Activated T-cell treated with anti-CD3 and anti-CD28 coated beads for 48 hours (primary cell): ENCODE measurements around the gene OR6F1.
"Not testable (repeated sequence)": the region's sequence is repeated elsewhere in the genome, so short reads cannot be mapped to it uniquely, and the experiment has no call there.

Experiments
- DNase-seq: peaks from one replicate; pipeline ENCODE4 v3.0.0-alpha.2; 2020; ENCODE audit warnings: low read depth

The OR6F1 gene

DNA sequence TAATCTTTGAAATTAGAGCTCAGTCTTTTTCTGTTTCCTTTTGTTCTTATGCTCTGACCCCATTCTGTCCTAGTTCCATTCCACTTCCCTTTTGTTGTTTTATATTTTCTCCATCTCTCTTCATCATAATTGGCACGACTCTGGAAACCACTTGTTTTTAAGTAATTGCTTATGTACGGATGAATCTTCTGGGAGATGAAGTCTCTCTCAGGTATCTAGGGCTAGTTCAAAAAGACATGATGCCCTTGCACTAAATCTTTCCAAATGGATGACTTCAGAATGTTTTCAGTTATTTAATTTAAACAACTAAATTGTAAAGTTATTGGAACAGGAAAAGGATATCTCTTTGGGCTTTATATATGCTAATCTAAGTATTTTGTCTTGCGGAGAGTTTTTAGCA, at the start of gene OR6F1:
Gene OR6F1 (minus strand): TSS at position 101 of the 400 bp plus-strand sequence. CDS start 3,891 bp downstream, outside the sequence.
- no peak for DNase-seq

- no peak for DNase-seq
Observed at GRCh38 chr1:247760456-247760855, 44.0 kb upstream of the OR6F1 start, which contains the start of gene OR1C1. Gene OR1C1 (minus strand): TSS chr1:247760556. CDS start chr1:247758406, 2,150 bp downstream.

GRCh38 chr1:247754311-247754710, 37.9 kb upstream of the OR6F1 start:
- DNase-seq: not testable (repeated sequence)

- no peak for DNase-seq
Observed at GRCh38 chr1:247749870-247750269, 33.4 kb upstream of the OR6F1 start.

DNA sequence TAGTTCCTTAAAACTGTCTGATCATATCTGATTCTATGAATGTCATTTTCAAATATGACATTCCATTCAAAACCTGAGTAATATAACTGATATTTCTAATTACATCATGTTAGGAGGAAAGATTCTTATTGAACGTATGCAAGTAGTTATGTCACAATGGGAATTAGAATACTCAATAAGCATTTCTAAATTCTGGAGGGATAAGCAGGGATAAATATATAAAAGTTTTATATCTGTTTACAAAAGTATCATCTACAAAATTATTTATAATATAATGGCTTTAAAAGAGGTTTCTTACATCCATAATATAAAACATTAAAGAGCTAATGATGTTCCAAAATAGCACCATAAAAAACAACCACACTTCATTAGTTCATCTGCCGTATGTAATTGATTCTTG, 31.6 kb upstream of the OR6F1 start, which contains the start of gene OR14A2:
Gene OR14A2 (minus strand): TSS at position 101 of the 400 bp plus-strand sequence.
- no peak for DNase-seq

DNA sequence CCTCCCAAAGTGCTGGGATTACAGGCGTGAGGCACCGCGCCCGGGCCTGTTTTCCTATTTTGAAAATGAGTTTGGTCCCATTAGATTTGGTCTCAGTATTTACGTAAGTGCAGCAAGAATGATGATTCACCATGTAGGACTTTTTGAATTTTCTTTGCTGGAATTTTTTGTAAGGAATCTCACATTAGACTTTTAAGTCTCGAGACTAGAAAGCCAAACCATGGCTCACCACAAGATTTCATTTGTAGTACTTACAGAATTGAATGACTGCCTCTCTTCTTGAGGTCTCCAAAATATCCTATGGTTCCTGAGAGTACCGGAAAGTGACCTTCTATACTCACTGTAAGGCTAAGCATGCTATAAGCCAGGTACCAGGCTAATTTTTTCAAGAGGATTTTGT, 31.2 kb upstream of the OR6F1 start:
- DNase-seq: no peak

- no peak for DNase-seq
Observed at GRCh38 chr1:247746391-247746935, 30.0 kb upstream of the OR6F1 start.

GRCh38 chr1:247742215-247742760, 25.8 kb upstream of the OR6F1 start:
- not testable (repeated sequence) for DNase-seq

GRCh38 chr1:247741756-247742155, 25.3 kb upstream of the OR6F1 start:
- no peak for DNase-seq

GRCh38 chr1:247740721-247741120, 24.3 kb upstream of the OR6F1 start:
- no peak for DNase-seq

- DNase-seq: no peak
Observed at GRCh38 chr1:247738315-247738714, 21.9 kb upstream of the OR6F1 start, which contains the start of gene OR14K1. Gene OR14K1 (plus strand): TSS chr1:247738615. CDS start chr1:247738615, 0 bp downstream.

- no peak for DNase-seq
Observed at GRCh38 chr1:247721222-247721621, 4.8 kb upstream of the OR6F1 start.

DNA sequence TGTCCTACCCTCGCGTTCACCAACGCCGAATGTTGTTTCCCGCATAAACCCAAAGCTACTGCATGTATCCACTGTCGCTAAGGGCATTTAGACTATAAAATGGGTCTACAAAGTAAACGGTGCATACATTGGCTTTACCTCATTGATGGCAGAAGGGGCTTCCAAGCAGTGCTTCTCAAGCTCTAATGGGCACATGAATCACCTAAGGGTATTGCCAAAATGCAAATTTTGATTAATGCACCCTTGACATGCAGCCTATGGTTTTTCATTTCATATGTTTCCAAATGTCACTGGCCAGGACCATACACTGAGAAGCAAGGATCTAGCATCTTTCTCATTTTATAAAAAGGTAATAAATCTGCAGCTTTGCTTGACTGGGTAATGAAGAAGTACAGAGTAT, 2.7 kb downstream of the OR6F1 start:
- DNase-seq: no peak

DNA sequence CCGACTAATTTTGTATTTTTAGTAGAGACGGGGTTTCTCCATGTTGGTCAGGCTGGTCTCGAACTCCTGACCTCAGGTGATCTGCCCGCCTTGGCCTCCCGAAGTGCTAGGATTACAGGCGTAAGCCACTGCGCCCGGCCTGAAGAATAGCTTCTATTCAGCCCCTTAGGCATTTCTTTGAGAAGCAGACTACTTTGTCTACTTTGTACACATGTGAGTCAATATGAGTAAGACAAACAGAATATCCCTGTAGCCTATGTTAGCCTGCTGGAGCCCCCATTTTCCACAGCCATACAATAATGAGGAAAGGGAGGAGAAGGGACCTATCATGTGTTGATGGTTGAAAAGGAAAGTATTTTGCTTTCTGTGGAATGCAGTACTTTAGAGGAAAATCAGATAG, 5.8 kb downstream of the OR6F1 start:
- not testable (repeated sequence) for DNase-seq

- no peak for DNase-seq
Observed at GRCh38 chr1:247701338-247701737, 15.1 kb downstream of the OR6F1 start.

DNA sequence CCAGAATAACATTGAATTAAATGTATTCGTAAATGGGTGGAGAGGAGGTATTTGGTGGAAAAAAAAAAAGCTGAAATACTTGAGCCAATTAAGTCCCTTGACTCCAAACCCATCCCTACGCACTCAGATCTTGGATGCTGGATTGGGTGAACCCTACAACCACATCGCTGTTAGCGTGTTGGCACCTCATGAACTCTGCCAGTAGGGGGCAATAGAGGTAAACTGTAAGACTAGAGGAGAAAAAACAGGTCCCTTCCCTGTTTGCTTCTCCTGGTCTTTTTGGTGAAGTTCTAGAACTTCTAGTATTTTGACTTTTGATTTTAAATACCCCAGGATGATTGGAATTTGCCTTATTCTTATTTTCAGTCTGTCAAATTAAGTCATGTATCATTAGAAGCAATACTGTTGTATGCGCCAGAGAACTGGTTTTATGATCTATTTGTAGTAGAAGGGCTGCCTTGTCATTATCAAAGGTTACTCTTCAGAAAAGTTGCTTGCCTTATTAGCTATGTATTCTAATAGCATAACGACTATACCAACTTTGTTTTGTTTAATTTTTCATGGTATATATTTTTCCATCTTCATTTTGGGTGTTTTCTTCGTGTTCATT, 35.1 kb downstream of the OR6F1 start:
- peak; percentile 2 for DNase-seq

GRCh38 chr1:247680171-247680570, 36.3 kb downstream of the OR6F1 start:
- no peak for DNase-seq

DNA sequence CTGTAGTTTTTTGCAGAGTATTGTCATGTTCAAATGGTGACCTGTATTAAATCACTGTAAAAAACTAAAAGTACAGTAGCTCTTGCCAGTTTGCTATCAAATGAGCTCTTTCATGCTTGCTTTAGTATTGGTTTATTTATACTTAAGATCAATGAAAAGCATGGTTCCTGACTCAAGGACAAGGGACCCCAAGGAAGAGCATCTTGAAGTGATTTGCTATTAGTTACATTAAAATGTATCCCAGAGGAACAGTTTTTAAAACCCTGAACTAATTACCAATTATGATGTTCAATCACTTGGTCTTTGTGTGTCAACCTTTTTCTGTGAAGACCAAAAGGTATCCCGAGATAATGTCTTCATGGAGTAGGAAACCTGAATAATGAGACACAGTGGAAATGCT, 36.8 kb downstream of the OR6F1 start, which contains the start of gene OR13G1:
Gene OR13G1 (minus strand): TSS at position 101 of the 400 bp plus-strand sequence. CDS start 6,698 bp downstream, outside the sequence.
- DNase-seq: no peak

- DNase-seq: no peak
Observed at GRCh38 chr1:247669225-247669624, 47.2 kb downstream of the OR6F1 start.
